ENCODE measurements around the gene SMCHD1.

DNA sequence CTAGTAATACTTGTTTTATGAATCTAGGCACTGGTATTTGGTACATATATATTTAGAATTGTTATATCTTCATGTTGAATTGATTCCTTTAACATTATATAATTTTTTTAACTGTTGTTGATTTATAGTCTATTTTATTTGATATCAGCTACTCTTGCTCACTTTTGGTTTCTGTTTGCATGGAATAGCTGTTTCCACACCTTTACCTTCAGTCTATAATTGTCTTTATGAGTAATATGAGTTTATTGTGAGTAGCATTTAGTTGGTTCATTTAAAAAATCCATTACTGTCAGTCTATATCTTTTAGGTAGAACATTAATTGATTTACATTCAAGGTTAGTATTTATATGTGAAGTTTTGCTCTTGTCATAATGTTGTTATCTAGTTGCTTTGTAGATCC is 58.6 kb downstream of the SMCHD1 start:
- TF ChIP-seq, protein P1, sequence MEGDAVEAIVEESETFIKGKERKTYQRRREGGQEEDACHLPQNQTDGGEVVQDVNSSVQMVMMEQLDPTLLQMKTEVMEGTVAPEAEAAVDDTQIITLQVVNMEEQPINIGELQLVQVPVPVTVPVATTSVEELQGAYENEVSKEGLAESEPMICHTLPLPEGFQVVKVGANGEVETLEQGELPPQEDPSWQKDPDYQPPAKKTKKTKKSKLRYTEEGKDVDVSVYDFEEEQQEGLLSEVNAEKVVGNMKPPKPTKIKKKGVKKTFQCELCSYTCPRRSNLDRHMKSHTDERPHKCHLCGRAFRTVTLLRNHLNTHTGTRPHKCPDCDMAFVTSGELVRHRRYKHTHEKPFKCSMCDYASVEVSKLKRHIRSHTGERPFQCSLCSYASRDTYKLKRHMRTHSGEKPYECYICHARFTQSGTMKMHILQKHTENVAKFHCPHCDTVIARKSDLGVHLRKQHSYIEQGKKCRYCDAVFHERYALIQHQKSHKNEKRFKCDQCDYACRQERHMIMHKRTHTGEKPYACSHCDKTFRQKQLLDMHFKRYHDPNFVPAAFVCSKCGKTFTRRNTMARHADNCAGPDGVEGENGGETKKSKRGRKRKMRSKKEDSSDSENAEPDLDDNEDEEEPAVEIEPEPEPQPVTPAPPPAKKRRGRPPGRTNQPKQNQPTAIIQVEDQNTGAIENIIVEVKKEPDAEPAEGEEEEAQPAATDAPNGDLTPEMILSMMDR (IDR thresholded peaks at IDR 0.05): no peak
- no peak for TF ChIP-seq POLR2A (IDR thresholded peaks at IDR 0.05)
